Measurements from ENCODE around the gene LMOD2.

GRCh38 chr7:123616223-123616622, 39.4 kb upstream of the LMOD2 start:
- no peak for TF ChIP-seq EZH2 (IDR thresholded peaks at IDR 0.05)
- TF ChIP-seq POLR2AphosphoS5 (IDR thresholded peaks at IDR 0.05; ENCODE audit: borderline replicate concordance, low read depth, low read length): no peak
